SHP77 treated with DMSO at 0.1 percent for 48 hours (cell line): ENCODE measurements around the gene PPIP5K2.
A peak's percentile ranks its signal among the peaks of the same experiment; 100 is the strongest.
"Not testable (repeated sequence)": the region's sequence is repeated elsewhere in the genome, so short reads cannot be mapped to it uniquely, and the experiment has no call there.

Source experiments
- DNase-seq: peaks from one replicate; lab custom pipeline; 2025; lab: John Stamatoyannopoulos, UW

The PPIP5K2 gene

DNA sequence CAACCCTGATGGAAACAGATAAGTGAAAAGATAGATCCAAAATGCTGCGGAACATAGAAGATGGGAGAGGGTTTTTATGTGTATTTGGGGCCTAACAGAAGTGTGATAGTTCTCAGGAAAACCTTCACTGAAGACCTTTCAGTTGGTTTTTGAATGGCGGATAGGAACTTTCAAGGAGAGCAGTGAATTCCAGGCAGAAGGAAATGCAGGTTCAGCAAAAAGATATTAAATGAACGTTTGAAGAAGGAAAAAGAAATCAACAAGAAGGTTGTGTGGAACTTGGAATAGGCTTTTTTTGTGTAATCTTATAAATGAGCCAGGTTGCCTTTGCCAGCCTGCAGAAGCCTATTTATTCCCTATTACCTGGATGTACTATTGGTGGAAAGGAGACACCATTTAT lies 2.1 kb downstream of the PPIP5K2 start:
- DNase-seq: no peak

- DNase-seq: no peak
These were observed 6.5 kb downstream of the PPIP5K2 start for GRCh38 chr5:103126557-103126956.

DNA sequence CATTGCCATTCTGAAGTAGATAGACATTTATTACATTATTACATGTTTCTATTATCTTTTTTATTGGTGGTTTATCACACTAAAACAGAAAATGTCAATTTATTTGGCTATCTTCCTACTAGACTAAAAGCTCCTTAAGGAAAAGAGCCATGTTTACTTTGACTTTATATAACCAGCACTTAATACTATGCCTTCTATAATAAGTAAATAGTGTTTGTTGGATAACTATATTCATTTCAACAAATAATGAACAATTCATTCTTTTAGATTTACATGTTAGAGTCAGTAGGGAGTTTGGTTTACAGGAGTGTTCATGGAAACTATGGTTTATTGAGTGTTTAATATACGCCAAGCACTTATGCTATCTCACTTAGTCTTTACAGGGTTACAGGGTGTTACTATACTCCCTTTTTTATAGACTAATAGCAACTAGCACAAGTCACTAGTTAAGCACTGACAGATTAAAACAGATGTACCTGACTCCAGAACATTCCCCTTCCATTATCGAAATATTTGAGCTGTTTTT lies 7.3 kb downstream of the PPIP5K2 start:
- DNase-seq: no peak

DNA sequence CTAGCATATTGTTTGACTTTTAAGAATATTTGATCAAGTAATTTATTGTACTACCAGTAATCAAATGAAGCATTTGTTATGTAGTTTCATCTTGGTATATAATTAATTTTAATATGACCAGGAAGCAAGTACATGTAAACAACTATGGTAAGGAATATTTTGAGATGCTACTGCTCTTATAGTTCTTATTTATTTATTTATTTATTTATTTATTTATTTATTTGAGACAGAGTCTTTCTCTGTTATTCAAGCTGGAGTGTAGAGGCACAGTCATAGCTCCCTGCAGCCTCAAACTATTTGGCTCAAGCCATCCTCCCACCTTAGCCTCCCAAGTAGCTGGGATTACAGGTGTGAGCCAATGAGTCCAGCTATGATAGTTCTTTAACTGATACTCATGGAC lies 8.1 kb downstream of the PPIP5K2 start:
- no peak for DNase-seq

- DNase-seq: no peak
These were observed 12.6 kb downstream of the PPIP5K2 start for GRCh38 chr5:103132684-103133083.

GRCh38 chr5:103133231-103133630 lies 13.1 kb downstream of the PPIP5K2 start:
- DNase-seq: no peak

GRCh38 chr5:103135461-103135860 lies 15.4 kb downstream of the PPIP5K2 start:
- DNase-seq: no peak

- DNase-seq: no peak
These were observed 18.1 kb downstream of the PPIP5K2 start for GRCh38 chr5:103138202-103138690.

GRCh38 chr5:103139264-103139865 lies 19.3 kb downstream of the PPIP5K2 start:
- peak; percentile 25 for DNase-seq

- not testable (repeated sequence) for DNase-seq
These were observed 22.0 kb downstream of the PPIP5K2 start for GRCh38 chr5:103142132-103142531.

- no peak for DNase-seq
These were observed 25.1 kb downstream of the PPIP5K2 start for GRCh38 chr5:103145196-103145595.

DNA sequence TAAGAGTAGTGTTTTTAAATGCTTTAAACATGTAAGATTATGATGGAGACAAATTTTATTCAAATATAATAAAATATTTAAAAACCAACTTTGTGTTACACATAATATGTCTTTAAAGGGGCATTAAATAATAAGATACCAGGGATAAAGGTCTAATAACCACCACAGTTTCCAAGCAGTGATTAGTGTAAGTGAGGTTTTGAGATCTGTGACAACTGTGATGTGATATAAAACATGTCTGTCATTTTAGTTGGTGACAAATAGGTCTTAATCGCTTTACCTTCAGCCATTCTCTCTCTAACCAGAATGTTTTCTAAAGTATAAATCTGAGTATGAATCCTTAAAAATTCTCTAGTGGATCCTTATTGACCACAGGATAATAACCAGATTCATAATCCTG lies 28.1 kb downstream of the PPIP5K2 start:
- no peak for DNase-seq

- DNase-seq: no peak
These were observed 31.1 kb downstream of the PPIP5K2 start for GRCh38 chr5:103151156-103151555.

DNA sequence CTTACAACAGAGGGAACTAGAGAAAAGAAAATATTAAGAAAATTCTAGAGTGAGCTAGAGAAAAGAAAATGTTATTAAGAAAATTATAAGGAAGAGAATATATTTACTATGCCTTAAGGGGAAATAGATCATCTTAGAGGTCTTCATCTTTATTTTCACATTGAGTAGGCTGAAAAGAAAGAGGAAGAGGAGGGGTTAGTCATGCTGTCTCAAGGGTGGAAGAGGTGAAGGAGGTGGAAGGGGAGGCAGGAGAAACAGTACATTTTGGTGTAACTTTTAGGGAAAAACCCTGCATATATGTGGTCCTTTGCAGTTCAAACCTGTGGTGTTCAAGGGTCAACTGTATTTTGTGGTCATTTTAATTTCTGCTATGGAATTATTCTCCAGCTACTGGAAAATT lies 46.6 kb downstream of the PPIP5K2 start:
- no peak for DNase-seq

DNA sequence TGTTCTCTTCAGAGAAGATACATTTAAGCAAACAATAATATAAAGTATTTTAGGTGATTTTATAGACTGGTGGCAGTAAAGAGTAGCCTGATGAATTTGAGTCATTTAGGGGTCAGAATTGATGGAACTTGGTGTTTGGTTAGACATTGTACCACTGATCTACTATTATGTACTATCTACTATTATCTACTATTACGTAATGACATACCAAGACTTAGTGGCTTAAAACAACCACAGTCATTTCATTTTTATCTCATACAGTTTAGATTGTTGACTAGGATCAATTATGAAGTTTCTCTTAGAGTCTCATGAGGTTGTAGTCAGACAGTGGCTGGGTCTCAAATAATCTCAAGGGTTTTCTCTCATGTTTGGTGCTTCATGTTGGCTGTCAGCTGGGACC lies 54.0 kb downstream of the PPIP5K2 start:
- DNase-seq: no peak

GRCh38 chr5:103177543-103177942 lies 57.4 kb downstream of the PPIP5K2 start:
- DNase-seq: no peak

GRCh38 chr5:103178167-103178566 lies 58.1 kb downstream of the PPIP5K2 start:
- DNase-seq: no peak

DNA sequence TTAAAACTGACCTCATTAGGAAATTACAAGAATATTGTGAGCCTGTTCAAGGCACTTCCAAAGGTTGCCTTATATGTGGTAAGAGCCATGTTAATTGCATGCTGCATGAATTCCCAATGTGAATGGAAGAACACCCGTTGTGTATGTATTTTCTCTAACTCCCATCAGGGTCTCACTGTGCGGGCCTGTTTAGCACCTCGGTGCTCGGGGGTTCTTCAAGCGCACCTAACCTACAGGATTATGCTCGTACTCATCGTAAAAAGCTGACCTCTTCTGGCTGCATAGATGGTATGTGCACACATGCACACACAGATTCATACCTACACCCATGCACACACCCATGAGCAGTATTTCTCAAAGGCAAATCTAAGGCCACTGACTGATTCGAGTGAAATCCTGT lies 66.1 kb downstream of the PPIP5K2 start:
- no peak for DNase-seq

- DNase-seq: no peak
These were observed 68.3 kb downstream of the PPIP5K2 start for GRCh38 chr5:103188436-103188835.

GRCh38 chr5:103203226-103203625 lies 83.1 kb downstream of the PPIP5K2 start:
- no peak for DNase-seq

- DNase-seq: not testable (repeated sequence)
These were observed 84.9 kb downstream of the PPIP5K2 start for GRCh38 chr5:103204990-103205389.

DNA sequence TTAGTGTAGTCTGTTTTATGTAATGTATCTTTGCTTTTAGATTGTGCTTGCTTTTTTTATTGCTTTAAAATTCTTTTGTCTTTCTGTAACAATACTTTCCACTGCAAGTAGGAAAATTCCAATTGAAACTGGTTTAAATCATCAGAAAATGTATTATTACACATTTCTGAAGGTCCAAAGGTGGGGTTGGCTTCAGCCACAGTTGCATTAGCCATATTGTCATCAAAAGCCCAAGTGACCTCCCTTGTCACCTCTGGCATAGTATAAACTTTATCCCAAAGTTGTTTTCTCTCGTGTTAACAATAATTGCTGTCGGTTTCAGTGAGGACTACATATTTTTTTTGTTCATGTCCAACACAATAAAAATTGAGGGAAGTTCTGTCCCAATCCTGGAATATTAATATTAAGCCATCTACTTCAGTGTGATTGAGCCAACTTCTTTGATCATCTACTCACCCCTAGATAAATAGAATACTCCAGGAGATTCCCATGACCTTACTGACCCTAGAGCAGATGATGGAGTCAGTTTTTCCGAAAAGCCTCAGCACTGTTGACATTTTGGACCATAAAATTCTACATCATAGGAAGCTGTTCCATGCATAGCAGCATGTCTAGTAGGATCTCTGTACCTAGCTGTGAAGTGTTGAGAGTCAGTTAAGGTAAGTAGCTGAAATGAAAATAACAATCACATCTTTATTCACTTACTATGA lies 86.0 kb downstream of the PPIP5K2 start:
- DNase-seq: no peak

GRCh38 chr5:103207011-103207410 lies 86.9 kb downstream of the PPIP5K2 start:
- no peak for DNase-seq

DNA sequence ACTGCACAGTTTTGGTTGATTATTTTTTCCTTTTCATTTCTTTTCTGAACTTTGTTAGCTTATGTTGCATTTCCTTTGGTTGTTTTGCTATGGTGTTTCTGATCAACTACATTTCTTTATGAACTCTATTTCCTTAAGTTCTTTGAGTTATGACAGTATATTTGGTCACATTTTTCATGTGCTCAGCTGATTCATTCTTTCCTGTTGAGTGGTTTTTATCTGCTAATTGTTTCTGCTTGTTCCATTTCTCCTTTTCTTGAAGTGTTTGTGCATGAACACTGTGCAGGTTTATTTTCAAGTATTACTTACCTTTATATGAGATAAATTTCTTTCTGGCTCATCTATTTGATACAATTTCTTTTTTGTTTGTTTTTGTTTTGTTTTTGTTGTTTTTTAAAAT lies 87.6 kb downstream of the PPIP5K2 start:
- DNase-seq: no peak
